HG03558 (cell line): ENCODE results near the gene MIB2.

Experiments
- ATAC-seq: cut with Tn5 transposase; IDR thresholded peaks from one replicate; pipeline ENCODE4 v1.9.1; 2021; ENCODE audit warnings: moderate number of reproducible peaks; ENCODE audit not compliant: unreplicated experiment; ENCODE audit errors: extremely low read depth

Gene MIB2

DNA sequence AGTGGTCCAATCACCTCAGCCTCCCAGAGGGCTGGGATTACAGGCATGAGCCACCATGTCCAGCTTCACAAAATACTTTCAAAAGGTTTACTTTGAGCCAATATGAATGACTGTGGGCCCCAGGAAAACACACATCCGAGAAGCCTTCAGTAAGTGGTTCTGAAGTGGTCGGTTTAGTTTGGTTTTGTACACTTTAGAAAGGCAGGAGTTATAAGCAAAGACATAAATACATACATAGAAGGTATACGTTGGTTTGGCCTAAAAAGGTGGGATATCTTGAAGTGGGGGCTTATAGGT, 3.2 kb upstream of the MIB2 start:
- no peak for ATAC-seq

- no peak for ATAC-seq
Measured at GRCh38 chr1:1613509-1614082, 1.7 kb upstream of the MIB2 start.

- ATAC-seq = no peak
Measured at GRCh38 chr1:1614204-1614953, 921 bp upstream of the MIB2 start.

- no peak for ATAC-seq
Measured at GRCh38 chr1:1614954-1615255, 395 bp upstream of the MIB2 start.

DNA sequence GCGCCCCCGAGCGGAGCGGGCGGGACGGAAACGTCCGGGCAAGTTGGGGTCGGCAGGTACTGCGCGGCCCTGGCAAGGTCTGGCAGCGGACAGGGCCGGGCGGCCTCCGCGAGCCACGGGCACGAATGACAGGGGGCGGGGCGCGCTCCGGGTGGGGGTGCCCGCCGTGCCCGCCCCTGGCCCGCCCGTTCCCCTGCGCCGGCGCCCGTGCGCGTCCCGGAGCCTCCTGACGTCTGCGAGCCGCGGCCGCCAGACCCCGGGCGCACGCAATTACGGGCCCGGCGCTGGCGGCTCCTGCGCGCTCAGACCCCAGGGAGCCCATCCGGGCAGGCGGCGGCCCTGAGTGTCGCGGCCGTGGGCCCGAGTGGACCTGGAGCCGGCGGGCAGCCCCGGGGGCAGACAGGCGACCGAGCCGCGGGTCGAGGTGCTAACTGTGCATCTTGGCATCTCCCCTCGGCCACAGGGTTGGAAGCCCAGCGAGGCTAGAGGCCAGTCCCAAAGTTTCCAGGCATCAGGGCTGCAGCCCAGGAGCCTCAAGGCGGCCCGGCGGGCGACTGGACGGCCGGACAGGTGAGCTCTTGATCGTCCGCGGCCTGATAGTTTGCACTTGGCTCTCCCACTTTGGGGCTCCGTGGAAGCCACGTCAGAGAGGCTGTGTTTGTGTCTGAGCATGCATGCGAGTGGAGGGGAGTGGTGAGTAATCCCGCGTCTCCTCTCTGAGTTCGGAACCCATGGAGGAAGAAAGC, 918 bp downstream of the MIB2 start:
- ATAC-seq = peak; percentile 20

GRCh38 chr1:1616838-1617237, 1.5 kb downstream of the MIB2 start:
- no peak for ATAC-seq

GRCh38 chr1:1617516-1617915, 2.2 kb downstream of the MIB2 start:
- ATAC-seq = no peak

DNA sequence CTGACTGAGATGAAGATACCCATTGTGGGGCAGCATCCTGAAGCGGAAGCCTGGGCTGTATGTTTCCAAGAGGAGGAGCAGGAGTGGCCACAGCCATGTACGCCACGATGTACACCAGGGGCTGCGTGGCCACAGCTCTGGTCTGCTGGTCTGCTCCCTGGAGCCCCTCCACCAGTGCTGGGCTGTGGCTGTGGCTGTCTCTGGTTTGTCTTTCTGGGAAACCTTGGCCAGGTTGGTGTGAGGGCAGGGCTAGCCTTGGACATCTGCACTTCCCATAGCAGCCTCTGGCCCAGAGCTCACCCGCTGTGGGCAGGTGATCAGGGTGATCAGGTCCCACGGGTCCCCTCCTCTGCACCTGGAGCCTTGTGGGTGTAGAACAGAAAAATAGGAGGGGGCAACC, 2.6 kb downstream of the MIB2 start:
- ATAC-seq = no peak

GRCh38 chr1:1618396-1619068, 3.2 kb downstream of the MIB2 start:
- ATAC-seq = no peak

DNA sequence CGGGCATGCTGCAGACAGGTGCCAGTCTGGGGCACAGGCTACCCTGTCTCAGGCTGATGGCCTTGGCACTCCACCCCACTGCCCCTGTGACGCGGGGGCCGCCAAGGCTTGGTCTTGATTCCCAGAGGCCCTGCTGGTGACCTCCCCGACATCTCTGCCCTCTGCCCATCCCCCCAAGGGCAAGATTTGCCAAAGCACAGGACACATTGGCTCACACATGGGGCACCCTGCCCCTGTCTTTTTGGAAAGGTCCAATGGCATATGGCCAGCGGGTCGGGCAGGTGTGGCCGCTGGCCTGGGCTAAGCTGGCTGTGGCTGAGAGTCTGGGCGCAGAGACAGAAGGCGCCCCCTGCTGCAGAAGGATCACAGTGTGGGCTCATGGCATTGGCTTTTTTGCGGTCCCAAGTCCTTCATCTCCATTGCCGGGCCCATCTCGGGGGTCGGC, 4.6 kb downstream of the MIB2 start:
- ATAC-seq = no peak

- no peak for ATAC-seq
Measured at GRCh38 chr1:1620433-1621139, 5.3 kb downstream of the MIB2 start.

- no peak for ATAC-seq
Measured at GRCh38 chr1:1621173-1622009, 6.1 kb downstream of the MIB2 start.

DNA sequence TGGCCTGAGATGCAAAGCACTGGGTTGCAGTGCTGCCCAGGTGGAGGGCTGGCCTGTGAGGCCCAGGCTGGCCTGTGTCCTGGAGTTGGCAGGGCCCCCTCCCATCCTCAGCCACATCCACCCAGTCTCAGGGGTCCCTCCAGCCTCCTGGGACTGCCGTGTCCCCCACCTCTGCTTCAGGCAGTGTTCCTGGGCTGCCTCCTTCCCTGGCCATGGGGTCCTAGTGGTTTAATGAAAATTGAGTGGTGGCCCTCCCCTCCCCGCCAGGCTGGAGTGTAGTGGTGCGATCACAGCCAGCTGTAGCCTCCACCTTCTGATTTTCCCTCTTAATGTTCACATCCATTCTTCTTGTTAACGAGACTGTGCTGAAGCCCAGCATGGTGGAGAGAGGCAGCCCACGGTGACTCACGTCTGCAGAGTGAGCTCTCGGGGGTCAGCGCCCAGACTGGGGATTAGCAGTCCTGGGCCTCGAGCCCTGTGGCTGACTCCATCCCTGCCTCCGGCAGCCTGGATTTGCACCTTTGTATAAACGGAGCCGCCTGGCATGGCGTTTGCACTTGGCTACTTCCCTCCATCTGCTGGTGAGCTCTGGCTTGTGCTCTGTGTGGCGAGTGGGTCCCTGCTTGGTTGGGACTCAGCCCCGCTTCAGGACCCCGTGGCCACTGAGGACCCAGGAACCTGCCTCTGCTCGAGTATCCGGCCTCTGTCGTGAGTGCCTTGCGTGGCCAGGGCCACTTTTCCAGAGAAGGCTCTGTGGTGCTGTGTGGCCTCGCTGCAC, 6.9 kb downstream of the MIB2 start:
- ATAC-seq = no peak

DNA sequence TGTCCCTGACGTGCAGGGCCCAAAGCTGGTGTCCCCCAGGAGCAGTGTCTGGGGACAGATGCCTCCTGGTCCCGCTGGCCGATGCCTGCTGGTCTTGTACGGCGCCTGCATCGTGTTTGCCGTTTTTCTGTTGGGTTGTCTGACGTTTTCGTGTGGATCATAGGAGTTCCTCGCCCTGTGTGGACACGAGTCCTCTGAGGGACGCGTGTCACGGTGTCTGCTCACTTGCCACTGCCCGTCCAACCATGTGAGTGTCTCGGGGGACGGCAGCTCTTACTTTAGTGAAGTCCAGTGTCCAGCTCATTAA, 7.4 kb downstream of the MIB2 start:
- ATAC-seq = no peak

DNA sequence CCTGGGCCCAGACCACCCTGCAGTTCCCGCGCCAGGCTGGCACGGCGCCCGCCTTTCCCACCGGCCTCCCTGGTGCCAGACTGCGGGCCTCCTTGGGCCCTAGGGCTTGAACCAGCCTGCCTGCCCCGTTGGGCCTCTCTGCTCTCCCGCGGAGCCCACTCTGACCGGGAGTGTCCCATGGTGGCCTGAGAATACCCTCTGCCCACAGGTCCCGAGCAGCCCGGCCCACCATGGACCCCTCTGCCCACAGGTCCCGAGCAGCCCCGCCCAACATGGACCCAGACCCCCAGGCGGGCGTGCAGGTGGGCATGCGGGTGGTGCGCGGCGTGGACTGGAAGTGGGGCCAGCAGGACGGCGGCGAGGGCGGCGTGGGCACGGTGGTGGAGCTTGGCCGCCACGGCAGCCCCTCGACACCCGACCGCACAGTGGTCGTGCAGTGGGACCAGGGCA, 7.9 kb downstream of the MIB2 start:
- no peak for ATAC-seq

DNA sequence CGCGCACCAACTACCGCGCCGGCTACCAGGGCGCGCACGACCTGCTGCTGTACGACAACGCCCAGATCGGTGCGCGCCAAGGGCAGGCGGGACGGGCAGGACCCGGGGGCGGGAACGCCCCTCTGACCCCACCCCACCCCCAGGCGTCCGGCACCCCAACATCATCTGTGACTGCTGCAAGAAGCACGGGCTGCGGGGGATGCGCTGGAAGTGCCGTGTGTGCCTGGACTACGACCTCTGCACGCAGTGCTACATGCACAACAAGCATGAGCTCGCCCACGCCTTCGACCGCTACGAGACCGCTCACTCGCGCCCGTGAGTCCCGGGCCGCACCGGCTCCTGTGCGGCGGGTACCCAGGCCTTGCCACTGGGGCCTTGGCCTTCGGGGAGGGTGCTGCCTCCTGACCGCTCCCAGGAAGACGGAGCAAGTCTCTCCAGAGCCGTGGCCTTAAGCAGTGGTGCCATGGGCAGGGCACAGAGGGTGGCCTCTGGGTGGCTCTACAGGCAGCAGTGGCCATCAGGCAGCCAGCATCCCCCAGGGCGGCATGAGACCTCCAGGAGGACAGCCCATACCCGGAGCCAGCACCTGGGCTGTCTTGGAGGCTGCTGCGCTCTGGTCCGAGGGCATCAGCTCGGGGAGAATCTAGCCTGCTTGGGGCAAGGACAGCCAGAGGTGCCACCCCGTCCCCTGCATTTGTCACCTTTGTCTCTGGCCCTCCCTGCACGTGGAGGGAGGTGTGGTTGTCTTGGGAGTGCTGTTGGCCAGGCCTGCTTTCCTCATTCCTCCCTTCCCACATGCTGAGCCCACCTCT, 8.5 kb downstream of the MIB2 start:
- ATAC-seq = no peak

DNA sequence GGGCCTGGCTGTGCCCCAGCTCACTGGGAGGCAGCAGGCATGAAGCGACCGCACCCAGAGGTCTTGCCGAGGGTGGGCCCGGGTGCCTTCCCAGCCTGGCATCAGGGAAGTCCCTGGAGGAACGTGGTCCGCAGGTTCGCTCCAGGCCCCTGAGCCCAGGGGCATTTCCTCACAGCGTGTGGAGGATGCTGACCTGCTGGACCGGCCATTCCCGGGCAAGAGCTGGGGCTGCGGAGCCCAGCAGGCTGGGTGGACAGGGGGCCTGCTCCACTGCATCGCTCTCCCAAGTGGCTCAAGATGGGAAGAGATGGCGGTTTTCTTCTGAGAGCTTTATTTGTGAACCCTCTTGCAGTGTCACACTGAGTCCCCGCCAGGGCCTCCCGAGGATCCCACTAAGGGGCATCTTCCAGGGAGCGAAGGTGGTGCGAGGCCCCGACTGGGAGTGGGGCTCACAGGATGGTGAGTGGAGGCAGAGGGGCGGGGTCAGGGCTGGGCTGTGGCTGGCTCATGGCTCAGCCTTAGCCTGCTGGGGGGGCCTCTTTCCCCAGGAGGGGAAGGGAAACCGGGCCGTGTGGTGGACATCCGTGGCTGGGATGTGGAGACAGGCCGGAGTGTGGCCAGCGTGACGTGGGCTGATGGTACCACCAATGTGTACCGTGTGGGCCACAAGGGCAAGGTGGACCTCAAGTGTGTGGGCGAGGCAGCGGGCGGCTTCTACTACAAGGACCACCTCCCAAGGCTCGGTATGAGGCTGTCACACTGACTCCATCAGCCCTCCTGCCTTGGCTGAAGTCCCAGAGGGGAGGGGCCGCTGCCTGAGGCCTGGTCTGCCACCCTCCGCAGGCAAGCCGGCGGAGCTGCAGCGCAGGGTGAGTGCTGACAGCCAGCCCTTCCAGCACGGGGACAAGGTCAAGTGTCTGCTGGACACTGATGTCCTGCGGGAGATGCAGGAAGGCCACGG, 9.4 kb downstream of the MIB2 start:
- ATAC-seq = no peak
